Cardiac fibroblast (primary cell): ENCODE results near the gene ABCA9.

ENCODE experiments used
- DNase-seq, 2 donors: peaks; one replicate each; pipeline versions ENCODE4 v3.0.0 to v3.0.0-alpha.2; 2010; ENCODE audit warnings: low read depth in 2 of 2
- H3K4me3 ChIP-seq, 2 donors: replicated peaks in 1 of 2; 1 replicate in 1 of 2; 2 replicates in 1 of 2; pipeline ENCODE4 v1.5.1; 2011; ENCODE audit warnings: low read depth in 2 of 2, low read length in 2 of 2, mild to moderate bottlenecking in 2 of 2, moderate library complexity in 1 of 2
- CTCF ChIP-seq: IDR thresholded peaks from one replicate; pipeline ENCODE4 v1.5.1; 2011; ENCODE audit warnings: low read depth, mild to moderate bottlenecking, low read length, inconsistent platforms

The ABCA9 gene

GRCh38 chr17:69065113-69065512 lies 4.4 kb upstream of the ABCA9 start:
- no peak overlapping the region for H3K4me3 ChIP-seq
- no peak for DNase-seq
- TF ChIP-seq CTCF, result no peak

GRCh38 chr17:69064476-69064875 lies 3.7 kb upstream of the ABCA9 start:
- DNase-seq, result no peak
- no peak for TF ChIP-seq CTCF
- H3K4me3 ChIP-seq, result no peak overlapping the region

- no peak overlapping the region for H3K4me3 ChIP-seq
- no peak for DNase-seq
- no peak for TF ChIP-seq CTCF
Measured at GRCh38 chr17:69064001-69064400, 3.3 kb upstream of the ABCA9 start.

- DNase-seq, result peak in 1 of 2 donors; percentile 56
- TF ChIP-seq CTCF, result no peak
- H3K4me3 ChIP-seq, result no peak overlapping the region
Measured at GRCh38 chr17:69062860-69063581, 2.3 kb upstream of the ABCA9 start.

- H3K4me3 ChIP-seq, result no peak overlapping the region
- no peak for DNase-seq
- TF ChIP-seq CTCF, result no peak
Measured at GRCh38 chr17:69061721-69062556, 1.2 kb upstream of the ABCA9 start.

- peak; percentile 60 to 73 for DNase-seq
- TF ChIP-seq CTCF, result no peak
- peak overlapping the region; percentile 24 to 34 for H3K4me3 ChIP-seq
Measured at GRCh38 chr17:69059458-69060175, 1.1 kb downstream of the ABCA9 start.
